WTC11 (cell line): Measurements from ENCODE around the gene TMEM156.

ENCODE experiments used
- CTCF ChIP-seq: fragments of 200-600 bp; IDR thresholded peaks from 2 replicates; pipeline ENCODE4 v1.8.0; 2022; ENCODE audit warnings: antibody characterized with exemption
- JUN ChIP-seq: sonication (generic); formaldehyde crosslinking; IDR thresholded peaks from 2 replicates; pipeline ENCODE4 v1.8.0; 2023; ENCODE audit warnings: mild to moderate bottlenecking, missing genetic modification reagents
- NR1H2 ChIP-seq: sonication (generic); formaldehyde crosslinking; IDR thresholded peaks from 2 replicates; pipeline ENCODE4 v1.9.0; 2021; ENCODE audit warnings: mild to moderate bottlenecking, moderate library complexity, missing genetic modification reagents
- TF ChIP-seq, protein P1 (sequence below): sonication (generic); formaldehyde crosslinking; IDR thresholded peaks from 2 replicates; pipeline ENCODE4 v1.8.1; 2023; ENCODE audit warnings: mild to moderate bottlenecking, missing genetic modification reagents
- TF ChIP-seq, protein P2 (sequence below): sonication (generic); formaldehyde crosslinking; IDR thresholded peaks from 2 replicates; pipeline ENCODE4 v1.8.1; 2023; ENCODE audit warnings: mild to moderate bottlenecking, moderate library complexity, missing genetic modification reagents

DNA sequence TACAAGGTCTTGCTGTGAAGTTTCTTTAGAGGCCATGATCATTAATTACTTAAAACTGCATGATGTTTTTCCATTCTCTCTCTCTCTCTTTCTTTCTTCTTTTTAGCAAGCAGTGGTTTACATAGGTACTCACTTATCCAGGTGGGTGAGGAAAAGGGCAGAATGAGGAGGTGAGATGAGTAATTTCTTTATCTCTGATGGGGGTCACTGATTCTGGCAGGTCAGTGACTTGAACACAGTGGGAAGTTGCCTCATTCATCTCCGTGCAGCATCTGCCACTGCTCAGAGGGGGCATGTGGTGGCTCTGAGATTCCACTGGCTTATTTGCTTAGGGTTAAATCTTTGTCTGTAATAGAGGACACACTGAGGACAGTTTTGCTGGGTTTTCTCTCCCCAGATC is 102.0 kb downstream of the TMEM156 start:
- TF ChIP-seq NR1H2 (no peak), JUN (CRISPR knock-in tag) (no peak), CTCF (no peak)
- TF ChIP-seq, protein P1, sequence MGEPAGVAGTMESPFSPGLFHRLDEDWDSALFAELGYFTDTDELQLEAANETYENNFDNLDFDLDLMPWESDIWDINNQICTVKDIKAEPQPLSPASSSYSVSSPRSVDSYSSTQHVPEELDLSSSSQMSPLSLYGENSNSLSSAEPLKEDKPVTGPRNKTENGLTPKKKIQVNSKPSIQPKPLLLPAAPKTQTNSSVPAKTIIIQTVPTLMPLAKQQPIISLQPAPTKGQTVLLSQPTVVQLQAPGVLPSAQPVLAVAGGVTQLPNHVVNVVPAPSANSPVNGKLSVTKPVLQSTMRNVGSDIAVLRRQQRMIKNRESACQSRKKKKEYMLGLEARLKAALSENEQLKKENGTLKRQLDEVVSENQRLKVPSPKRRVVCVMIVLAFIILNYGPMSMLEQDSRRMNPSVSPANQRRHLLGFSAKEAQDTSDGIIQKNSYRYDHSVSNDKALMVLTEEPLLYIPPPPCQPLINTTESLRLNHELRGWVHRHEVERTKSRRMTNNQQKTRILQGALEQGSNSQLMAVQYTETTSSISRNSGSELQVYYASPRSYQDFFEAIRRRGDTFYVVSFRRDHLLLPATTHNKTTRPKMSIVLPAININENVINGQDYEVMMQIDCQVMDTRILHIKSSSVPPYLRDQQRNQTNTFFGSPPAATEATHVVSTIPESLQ (CRISPR knock-in tag): no peak
- TF ChIP-seq, protein P2, sequence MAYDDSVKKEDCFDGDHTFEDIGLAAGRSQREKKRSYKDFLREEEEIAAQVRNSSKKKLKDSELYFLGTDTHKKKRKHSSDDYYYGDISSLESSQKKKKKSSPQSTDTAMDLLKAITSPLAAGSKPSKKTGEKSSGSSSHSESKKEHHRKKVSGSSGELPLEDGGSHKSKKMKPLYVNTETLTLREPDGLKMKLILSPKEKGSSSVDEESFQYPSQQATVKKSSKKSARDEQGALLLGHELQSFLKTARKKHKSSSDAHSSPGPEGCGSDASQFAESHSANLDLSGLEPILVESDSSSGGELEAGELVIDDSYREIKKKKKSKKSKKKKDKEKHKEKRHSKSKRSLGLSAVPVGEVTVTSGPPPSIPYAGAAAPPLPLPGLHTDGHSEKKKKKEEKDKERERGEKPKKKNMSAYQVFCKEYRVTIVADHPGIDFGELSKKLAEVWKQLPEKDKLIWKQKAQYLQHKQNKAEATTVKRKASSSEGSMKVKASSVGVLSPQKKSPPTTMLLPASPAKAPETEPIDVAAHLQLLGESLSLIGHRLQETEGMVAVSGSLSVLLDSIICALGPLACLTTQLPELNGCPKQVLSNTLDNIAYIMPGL: no peak
